HG03342 (cell line): ENCODE data around the gene SCAF1.

Experiments used
- ATAC-seq: cut with Tn5 transposase; IDR thresholded peaks from one replicate; pipeline ENCODE4 v1.9.1; 2021; ENCODE audit warnings: mild to moderate bottlenecking, moderate library complexity; ENCODE audit not compliant: unreplicated experiment

The SCAF1 gene, protein sequence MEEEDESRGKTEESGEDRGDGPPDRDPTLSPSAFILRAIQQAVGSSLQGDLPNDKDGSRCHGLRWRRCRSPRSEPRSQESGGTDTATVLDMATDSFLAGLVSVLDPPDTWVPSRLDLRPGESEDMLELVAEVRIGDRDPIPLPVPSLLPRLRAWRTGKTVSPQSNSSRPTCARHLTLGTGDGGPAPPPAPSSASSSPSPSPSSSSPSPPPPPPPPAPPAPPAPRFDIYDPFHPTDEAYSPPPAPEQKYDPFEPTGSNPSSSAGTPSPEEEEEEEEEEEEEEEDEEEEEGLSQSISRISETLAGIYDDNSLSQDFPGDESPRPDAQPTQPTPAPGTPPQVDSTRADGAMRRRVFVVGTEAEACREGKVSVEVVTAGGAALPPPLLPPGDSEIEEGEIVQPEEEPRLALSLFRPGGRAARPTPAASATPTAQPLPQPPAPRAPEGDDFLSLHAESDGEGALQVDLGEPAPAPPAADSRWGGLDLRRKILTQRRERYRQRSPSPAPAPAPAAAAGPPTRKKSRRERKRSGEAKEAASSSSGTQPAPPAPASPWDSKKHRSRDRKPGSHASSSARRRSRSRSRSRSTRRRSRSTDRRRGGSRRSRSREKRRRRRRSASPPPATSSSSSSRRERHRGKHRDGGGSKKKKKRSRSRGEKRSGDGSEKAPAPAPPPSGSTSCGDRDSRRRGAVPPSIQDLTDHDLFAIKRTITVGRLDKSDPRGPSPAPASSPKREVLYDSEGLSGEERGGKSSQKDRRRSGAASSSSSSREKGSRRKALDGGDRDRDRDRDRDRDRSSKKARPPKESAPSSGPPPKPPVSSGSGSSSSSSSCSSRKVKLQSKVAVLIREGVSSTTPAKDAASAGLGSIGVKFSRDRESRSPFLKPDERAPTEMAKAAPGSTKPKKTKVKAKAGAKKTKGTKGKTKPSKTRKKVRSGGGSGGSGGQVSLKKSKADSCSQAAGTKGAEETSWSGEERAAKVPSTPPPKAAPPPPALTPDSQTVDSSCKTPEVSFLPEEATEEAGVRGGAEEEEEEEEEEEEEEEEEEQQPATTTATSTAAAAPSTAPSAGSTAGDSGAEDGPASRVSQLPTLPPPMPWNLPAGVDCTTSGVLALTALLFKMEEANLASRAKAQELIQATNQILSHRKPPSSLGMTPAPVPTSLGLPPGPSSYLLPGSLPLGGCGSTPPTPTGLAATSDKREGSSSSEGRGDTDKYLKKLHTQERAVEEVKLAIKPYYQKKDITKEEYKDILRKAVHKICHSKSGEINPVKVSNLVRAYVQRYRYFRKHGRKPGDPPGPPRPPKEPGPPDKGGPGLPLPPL

GRCh38 chr19:49641688-49642491 is at the start of gene SCAF1:
Gene SCAF1 (plus strand): TSS chr19:49642209. CDS start chr19:49645027, 2,818 bp downstream.
- peak; percentile 50 for ATAC-seq

GRCh38 chr19:49592486-49593232 is 49.4 kb upstream of the SCAF1 start:
- ATAC-seq = no peak

DNA sequence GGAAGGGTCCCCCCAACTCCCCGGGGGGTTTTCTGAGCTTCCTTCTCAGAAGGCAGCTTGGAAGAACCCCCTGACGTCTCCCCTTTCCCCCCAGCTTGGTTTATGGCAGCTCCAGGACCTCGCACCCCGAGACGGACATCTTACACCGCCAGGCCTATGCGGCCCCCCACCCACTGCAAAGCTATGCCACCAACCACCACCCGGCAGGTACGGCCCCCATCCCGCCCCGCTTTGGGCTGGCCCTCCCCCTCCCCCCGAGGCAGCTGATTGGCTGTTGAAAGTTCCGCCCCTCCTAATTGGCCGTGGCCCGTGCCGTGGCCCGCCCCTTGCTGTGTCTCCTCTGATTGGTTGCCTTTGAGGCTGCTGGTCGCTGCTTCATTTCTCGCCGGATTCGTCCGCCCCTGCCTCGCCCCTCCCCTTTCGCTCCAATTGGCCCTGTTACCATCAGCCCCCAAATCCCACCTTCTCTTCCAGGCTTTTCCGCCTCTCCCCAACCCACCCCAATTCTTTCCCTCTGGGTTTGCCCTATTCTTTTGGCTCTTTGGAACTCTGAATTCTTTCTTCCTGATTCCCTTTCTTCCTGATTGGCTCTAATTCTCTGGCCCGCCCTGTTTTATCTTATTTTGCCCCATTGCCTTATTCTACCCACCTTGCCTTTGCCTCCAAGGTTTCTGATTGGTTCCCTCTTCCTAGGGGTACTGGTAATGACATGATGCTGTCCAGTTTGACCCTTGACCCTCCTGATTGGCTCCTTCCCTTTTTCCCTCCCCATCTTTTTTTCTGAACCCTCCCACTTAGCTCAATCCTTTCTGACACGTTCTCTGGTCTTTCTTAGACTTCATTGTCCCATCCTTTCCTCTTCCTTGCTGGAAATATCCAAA is 48.5 kb upstream of the SCAF1 start:
- peak; percentile 39 for ATAC-seq

- ATAC-seq = no peak
These were observed 47.6 kb upstream of the SCAF1 start for GRCh38 chr19:49594157-49594992.

DNA sequence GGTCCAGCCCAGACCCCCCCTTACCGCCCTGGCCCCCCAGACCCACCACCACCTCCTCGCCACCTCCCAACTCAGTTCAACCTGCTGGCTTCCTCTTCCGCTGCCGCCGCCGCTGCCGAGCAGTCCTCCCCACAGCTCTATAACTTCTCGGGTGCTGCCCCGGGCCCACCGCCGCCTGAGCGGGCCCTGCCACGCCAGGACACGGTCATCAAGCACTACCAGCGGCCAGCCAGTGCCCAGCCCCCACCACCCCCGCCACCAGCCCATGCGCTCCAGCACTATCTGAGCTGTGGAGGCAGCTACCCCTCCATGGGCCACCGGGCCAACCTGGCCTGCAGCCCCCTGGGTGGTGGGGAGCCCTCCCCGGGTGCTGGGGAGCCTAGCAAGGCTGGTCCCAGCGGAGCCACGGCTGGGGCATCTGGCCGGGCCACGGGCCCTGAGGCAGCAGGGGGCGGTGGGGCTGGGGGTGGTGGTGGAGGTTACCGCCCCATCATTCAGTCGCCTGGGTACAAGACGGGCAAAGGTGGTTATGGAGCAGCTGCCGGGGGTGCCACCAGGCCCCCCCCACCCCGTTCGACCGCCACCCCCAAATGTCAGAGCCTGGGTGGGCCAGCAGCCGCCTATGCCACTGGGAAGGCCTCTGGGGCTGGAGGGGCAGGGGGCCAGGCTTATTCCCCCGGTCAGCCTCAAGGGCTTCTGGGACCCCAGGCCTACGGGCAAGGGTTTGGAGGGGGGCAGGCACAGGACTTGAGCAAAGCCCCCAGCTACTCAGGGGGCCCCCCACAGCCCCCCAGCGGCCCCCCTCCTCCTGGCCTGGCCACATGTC is 46.8 kb upstream of the SCAF1 start:
- no peak for ATAC-seq

- no peak for ATAC-seq
These were observed 46.1 kb upstream of the SCAF1 start for GRCh38 chr19:49595819-49596404.

DNA sequence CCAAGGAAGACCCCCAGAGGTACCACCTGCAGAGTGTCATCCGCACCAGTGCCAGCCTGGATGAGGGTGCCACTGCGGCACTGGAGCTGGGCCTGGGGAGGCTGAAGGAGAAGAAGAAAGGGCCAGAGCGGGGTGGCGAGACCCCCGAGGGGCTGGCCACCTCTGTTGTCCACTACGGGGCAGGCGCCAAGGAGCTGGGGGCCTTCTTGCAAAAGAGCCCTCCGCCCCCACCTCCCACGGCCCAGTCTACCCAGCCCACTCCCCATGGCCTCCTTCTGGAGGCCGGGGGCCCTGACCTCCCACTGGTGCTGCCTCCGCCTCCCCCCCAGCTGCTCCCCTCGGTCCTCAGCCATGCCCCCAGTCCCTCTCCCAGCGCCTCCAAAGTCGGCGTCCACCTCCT is 45.6 kb upstream of the SCAF1 start:
- ATAC-seq = no peak

DNA sequence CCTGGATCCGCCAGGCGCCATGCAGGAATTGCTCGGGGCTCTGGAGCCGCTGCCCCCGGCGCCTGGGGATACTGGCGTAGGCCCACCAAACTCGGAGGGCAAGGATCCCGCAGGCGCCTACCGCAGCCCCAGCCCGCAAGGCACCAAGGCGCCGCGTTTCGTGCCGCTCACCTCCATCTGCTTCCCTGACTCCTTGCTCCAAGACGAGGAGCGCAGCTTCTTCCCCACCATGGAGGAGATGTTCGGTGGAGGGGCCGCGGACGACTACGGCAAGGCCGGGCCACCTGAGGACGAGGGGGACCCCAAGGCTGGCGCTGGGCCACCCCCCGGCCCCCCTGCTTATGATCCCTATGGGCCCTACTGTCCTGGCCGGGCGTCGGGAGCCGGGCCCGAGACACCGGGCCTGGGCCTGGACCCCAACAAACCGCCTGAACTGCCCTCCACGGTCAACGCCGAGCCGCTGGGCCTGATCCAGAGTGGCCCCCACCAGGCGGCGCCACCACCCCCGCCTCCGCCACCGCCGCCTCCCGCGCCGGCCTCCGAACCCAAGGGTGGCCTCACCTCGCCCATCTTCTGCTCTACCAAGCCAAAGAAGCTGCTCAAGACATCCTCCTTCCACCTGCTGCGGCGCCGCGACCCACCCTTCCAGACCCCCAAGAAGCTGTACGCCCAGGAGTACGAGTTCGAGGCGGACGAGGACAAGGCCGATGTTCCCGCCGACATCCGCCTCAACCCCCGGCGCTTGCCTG is 44.9 kb upstream of the SCAF1 start:
- ATAC-seq = no peak

- no peak for ATAC-seq
These were observed 44.4 kb upstream of the SCAF1 start for GRCh38 chr19:49597703-49597974.

DNA sequence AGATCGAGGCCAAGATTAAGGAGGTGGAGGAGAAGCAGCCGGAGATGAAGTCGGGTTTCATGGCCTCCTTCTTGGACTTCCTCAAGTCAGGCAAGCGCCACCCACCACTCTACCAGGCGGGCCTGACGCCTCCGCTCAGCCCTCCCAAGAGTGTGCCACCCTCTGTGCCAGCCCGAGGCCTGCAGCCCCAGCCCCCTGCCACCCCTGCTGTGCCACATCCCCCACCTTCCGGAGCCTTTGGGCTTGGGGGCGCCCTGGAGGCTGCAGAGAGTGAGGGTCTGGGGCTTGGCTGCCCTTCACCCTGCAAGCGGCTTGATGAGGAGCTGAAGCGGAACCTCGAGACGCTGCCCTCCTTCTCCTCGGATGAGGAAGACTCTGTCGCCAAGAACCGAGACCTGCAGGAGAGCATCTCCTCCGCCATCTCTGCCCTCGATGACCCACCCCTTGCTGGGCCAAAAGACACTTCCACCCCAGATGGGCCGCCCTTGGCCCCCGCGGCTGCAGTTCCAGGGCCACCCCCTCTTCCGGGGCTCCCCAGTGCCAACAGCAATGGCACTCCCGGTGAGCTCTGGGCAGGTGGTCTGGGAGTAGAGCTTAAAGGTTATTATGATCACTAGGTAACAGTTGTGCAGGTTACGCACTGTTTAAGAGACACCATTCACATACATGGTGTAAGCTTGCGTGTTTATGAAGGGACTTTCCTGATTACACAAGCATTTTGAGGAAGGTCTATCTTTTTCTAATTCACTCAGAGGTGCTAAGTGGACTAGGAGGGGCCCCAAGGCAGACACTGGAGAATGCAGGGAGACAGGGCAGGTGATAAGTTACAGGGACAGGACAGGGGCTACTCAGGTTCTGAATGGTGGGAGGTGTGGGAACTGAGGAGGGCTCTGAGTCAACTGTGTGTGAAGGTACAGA is 42.4 kb upstream of the SCAF1 start:
- ATAC-seq = no peak

GRCh38 chr19:49601482-49602038 is 40.4 kb upstream of the SCAF1 start:
- ATAC-seq = no peak

DNA sequence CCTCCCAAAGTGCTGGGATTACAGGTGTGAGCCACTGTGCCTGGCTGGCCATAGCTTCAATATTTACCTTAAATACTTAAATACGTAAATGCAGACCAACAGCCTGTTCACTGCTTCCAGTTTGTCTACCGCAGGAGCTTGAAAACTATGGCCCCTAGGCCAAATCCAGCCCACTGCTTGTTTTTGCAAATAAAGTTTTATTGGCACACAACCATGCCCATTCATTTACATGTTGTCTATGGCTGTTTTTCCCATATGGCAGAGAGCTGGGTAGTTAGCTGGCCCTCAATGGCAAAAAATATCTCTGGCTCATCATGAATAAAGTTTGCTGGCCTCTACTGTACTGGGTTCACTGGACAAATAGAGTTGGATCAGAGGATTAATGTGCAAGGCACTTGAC is 39.2 kb upstream of the SCAF1 start:
- no peak for ATAC-seq

DNA sequence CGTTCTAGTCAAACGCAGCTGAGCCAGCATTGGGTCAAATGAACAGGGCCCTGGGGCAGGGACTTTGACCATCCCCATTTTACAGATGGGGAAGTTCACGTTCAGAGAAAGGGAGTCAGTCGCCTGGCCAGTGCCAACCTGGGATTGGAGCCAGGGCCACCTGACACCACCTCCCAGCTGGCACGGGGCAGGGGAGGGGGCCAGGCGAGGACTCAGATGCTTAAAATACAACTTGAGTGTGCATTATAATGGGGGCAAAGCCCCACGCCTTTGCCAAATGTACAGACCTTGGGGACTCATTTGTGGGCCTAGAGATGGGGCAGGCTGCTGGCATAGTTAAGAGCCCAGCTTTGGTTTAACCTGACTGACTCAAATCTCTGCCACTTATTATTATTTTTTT is 36.4 kb upstream of the SCAF1 start:
- no peak for ATAC-seq

DNA sequence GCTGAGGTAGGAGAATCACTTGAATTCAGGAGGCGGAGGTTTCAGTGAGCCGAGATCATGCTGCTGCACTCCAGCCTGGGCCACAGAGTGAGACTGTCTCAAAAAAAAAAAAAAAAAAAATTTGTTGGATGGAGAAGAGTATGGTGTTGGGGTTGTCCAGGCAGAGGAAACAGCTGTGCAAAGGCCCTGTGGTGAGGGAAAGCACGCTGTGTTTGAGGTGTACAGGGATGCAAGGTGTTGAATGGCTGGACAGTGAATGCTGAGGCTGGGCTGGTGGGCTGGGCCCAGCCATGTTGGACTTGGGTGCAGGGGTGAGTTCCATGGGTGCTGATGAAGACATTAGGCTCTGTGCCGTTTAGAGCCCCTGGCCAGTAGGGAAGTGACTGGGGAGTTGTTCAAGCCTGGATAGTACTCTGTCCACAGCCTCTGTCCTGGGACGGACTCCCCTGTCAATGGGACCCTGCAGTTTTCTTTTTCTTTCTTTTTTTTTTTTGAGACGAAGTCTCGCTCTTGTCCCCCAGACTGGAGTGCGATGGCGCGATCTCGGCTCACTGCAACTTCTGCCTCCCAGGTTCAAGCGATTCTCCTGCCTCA is 32.4 kb upstream of the SCAF1 start:
- no peak for ATAC-seq
